Activated T-helper 17 cell treated with anti-CD3 and anti-CD28 coated beads, Interleukin-2, amount 50 U/mL, for 72 hours (primary cell): ENCODE measurements around the gene NPW. TPM values are rescaled to one million over a fixed set of nuclear protein-coding genes. Genes with fewer than 3 reads are reported as not detected.

Experiments
- ATAC-seq: fragments of 150-1000 bp; cut with Tn5 transposase; replicated peaks from 2 replicates; pipeline ENCODE4 v1.10.0; 2021; ENCODE audit warnings: mild to moderate bottlenecking, moderate library complexity
- H3K27ac Mint-ChIP-seq: one replicate; pipeline ENCODE4 v1.8.0; 2022; ENCODE audit warnings: mixed read lengths
- H3K27me3 Mint-ChIP-seq: one replicate; pipeline ENCODE4 v1.8.0; 2022; ENCODE audit warnings: mixed read lengths
- H3K36me3 Mint-ChIP-seq: one replicate; pipeline ENCODE4 v1.8.0; 2022; ENCODE audit warnings: low read depth, mild to moderate bottlenecking, mixed read lengths
- H3K4me1 Mint-ChIP-seq: one replicate; pipeline ENCODE4 v1.8.0; 2022; ENCODE audit warnings: mixed read lengths
- H3K4me3 Mint-ChIP-seq: one replicate; pipeline ENCODE4 v1.8.0; 2022; ENCODE audit warnings: mild to moderate bottlenecking, mixed read lengths
- H3K9me3 Mint-ChIP-seq: one replicate; pipeline ENCODE4 v1.8.0; 2022; ENCODE audit warnings: mixed read lengths
- total RNA-seq, 2 donors: library from RNA; stranded (reverse); gene quantifications; one replicate each; pipeline ENCODE4 v1.2.3, GENCODE V29; 2022

NPW gene
- total RNA-seq, result 1 to 10 TPM in 1 of 2 donors, not detected in 1; 2.8 TPM

- H3K36me3 Mint-ChIP-seq, result no peaks in the 10 kb centered on the region
- no peaks in the 10 kb centered on the region for H3K9me3 Mint-ChIP-seq
- H3K27me3 Mint-ChIP-seq, result peaks cover 10% of the 10 kb centered on the region
- ATAC-seq, result no peak
- H3K4me1 Mint-ChIP-seq, result no peaks in the 10 kb centered on the region
- no peak within 1 kb of the TSS for H3K27ac Mint-ChIP-seq
- peak within 1 kb of the TSS; percentile 19 for H3K4me3 Mint-ChIP-seq
Observed at GRCh38 chr16:2019518-2019920, at the start of gene NPW. TSS of gene NPW (plus strand) at chr16:2019785.

- H3K4me1 Mint-ChIP-seq, result peaks cover 17% of the 10 kb centered on the region
- no peaks in the 10 kb centered on the region for H3K27me3 Mint-ChIP-seq
- peak within 1 kb of the TSS; percentile 100 for H3K4me3 Mint-ChIP-seq
- peak; percentile 98 for ATAC-seq
- no peaks in the 10 kb centered on the region for H3K9me3 Mint-ChIP-seq
- peak within 1 kb of the TSS; percentile 100 for H3K27ac Mint-ChIP-seq
- peaks cover 48% of the 10 kb centered on the region for H3K36me3 Mint-ChIP-seq
Observed at GRCh38 chr16:1971796-1972489, 47.6 kb upstream of the NPW start, which contains the start of gene TBL3. TSS of gene TBL3 (plus strand) at chr16:1972053. CDS start at chr16:1972165, 112 bp downstream.

GRCh38 chr16:1972490-1972877 lies 47.1 kb upstream of the NPW start:
- H3K27ac Mint-ChIP-seq, result peak overlapping the region; percentile 83

GRCh38 chr16:1973461-1974156 lies 46.0 kb upstream of the NPW start:
- Mint-ChIP-seq H3K27me3 (no peaks in the 10 kb centered on the region), H3K36me3 (peaks cover 57% of the 10 kb centered on the region), H3K4me1 (peaks cover 17% of the 10 kb centered on the region), H3K4me3 (peak overlapping the region; percentile 100), H3K27ac (no peak overlapping the region), H3K9me3 (no peaks in the 10 kb centered on the region)
- no peak for ATAC-seq

More at GRCh38 chr16:1972490-1972877, 47.1 kb upstream of the NPW start:
- Mint-ChIP-seq H3K4me1 (peaks cover 17% of the 10 kb centered on the region), H3K4me3 (peak overlapping the region; percentile 100), H3K27me3 (no peaks in the 10 kb centered on the region), H3K9me3 (no peaks in the 10 kb centered on the region), H3K36me3 (peaks cover 49% of the 10 kb centered on the region)
- ATAC-seq, result no peak

- Mint-ChIP-seq H3K9me3 (no peaks in the 10 kb centered on the region), H3K4me3 (no peak overlapping the region), H3K27me3 (no peaks in the 10 kb centered on the region), H3K36me3 (peaks cover 61% of the 10 kb centered on the region), H3K27ac (no peak overlapping the region), H3K4me1 (peaks cover 17% of the 10 kb centered on the region)
- no peak for ATAC-seq
Observed at GRCh38 chr16:1974157-1975070, 45.2 kb upstream of the NPW start.

- Mint-ChIP-seq H3K27ac (no peak overlapping the region), H3K4me3 (no peak overlapping the region)
- no peak for ATAC-seq
Observed at GRCh38 chr16:1975432-1976215, 44.0 kb upstream of the NPW start.

GRCh38 chr16:1976216-1976520 lies 43.4 kb upstream of the NPW start:
- H3K36me3 Mint-ChIP-seq, result peaks cover 61% of the 10 kb centered on the region
- peaks cover 13% of the 10 kb centered on the region for H3K4me1 Mint-ChIP-seq
- H3K4me3 Mint-ChIP-seq, result no peak overlapping the region
- H3K27me3 Mint-ChIP-seq, result no peaks in the 10 kb centered on the region
- H3K27ac Mint-ChIP-seq, result no peak overlapping the region
- no peaks in the 10 kb centered on the region for H3K9me3 Mint-ChIP-seq
- ATAC-seq, result no peak

More at GRCh38 chr16:1975432-1976215, 44.0 kb upstream of the NPW start:
- Mint-ChIP-seq H3K36me3 (peaks cover 61% of the 10 kb centered on the region), H3K4me1 (peaks cover 17% of the 10 kb centered on the region), H3K27me3 (no peaks in the 10 kb centered on the region), H3K9me3 (no peaks in the 10 kb centered on the region)

GRCh38 chr16:1976951-1977874 lies 42.4 kb upstream of the NPW start:
- Mint-ChIP-seq H3K4me1 (peaks cover 5% of the 10 kb centered on the region), H3K4me3 (no peak overlapping the region), H3K9me3 (no peaks in the 10 kb centered on the region), H3K27me3 (peaks cover 3% of the 10 kb centered on the region), H3K36me3 (peaks cover 52% of the 10 kb centered on the region), H3K27ac (no peak overlapping the region)
- no peak for ATAC-seq

- H3K4me1 Mint-ChIP-seq, result peaks cover 2% of the 10 kb centered on the region
- ATAC-seq, result no peak
- H3K27me3 Mint-ChIP-seq, result peaks cover 4% of the 10 kb centered on the region
- no peaks in the 10 kb centered on the region for H3K9me3 Mint-ChIP-seq
- peaks cover 48% of the 10 kb centered on the region for H3K36me3 Mint-ChIP-seq
- H3K4me3 Mint-ChIP-seq, result no peak overlapping the region
- H3K27ac Mint-ChIP-seq, result no peak overlapping the region
Observed at GRCh38 chr16:1977875-1978268, 41.7 kb upstream of the NPW start.

GRCh38 chr16:1978476-1979120 lies 41.0 kb upstream of the NPW start:
- Mint-ChIP-seq H3K27me3 (peaks cover 8% of the 10 kb centered on the region), H3K4me1 (no peaks in the 10 kb centered on the region), H3K9me3 (no peaks in the 10 kb centered on the region), H3K4me3 (no peak overlapping the region), H3K36me3 (peaks cover 45% of the 10 kb centered on the region), H3K27ac (no peak overlapping the region)
- ATAC-seq, result no peak

GRCh38 chr16:1979271-1980029 lies 40.1 kb upstream of the NPW start:
- no peak overlapping the region for H3K27ac Mint-ChIP-seq

GRCh38 chr16:1980030-1980769 lies 39.4 kb upstream of the NPW start:
- H3K27me3 Mint-ChIP-seq, result peaks cover 8% of the 10 kb centered on the region
- no peak overlapping the region for H3K27ac Mint-ChIP-seq
- no peak overlapping the region for H3K4me3 Mint-ChIP-seq
- H3K36me3 Mint-ChIP-seq, result peaks cover 37% of the 10 kb centered on the region
- H3K4me1 Mint-ChIP-seq, result no peaks in the 10 kb centered on the region
- ATAC-seq, result no peak
- no peaks in the 10 kb centered on the region for H3K9me3 Mint-ChIP-seq

More at GRCh38 chr16:1979271-1980029, 40.1 kb upstream of the NPW start:
- no peak for ATAC-seq
- peaks cover 45% of the 10 kb centered on the region for H3K36me3 Mint-ChIP-seq
- H3K4me3 Mint-ChIP-seq, result no peak overlapping the region
- peaks cover 8% of the 10 kb centered on the region for H3K27me3 Mint-ChIP-seq
- no peaks in the 10 kb centered on the region for H3K9me3 Mint-ChIP-seq
- no peaks in the 10 kb centered on the region for H3K4me1 Mint-ChIP-seq
